Measurements from ENCODE around the gene ERF.

Gene ERF

DNA sequence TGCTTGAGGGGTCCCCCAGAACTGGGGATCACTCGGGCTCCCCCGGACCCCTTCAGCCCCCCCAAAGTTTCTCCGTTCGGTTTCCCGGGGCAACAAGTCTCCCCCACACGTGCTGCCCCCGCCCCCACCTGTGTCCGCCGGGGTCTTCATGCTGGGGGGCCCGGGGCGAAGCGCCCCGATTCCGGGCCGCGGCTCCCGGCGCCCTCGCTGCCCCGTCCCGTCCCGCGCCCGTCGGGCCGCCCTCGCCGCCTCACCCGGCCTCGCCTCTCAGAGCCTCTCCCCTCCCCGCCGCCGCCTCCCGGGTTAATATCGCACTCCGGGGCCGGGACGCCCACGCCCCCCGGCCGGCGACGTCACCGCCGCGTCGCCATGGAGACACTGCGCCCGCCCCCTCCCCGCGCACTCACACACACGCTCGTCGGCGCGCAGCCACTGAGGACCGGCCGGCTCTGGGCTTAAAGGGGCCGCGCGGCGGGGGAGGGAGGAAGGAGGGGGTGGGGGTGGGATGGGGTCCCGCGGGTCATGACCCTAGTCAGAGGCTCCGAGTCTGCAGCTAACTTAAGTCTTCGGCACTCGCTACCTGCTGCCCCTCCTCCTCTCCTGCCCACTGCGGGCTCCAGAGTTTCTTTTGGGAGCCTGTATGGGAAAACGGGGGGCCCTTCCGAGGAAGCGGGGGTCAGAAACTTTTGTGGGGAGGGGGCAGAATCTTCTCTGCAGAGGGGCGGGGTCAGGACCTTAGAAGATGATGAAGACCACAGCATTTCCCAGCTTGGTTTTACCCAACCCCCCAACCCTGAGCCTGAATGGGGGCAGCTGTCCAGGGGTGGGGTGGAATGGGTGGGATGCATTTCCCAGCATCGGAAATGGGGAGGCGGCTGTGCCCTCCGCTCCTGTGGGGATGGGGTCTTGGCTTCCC lies at the start of gene ERF:
Gene ERF (minus strand): TSS at position 279 of the 916 bp plus-strand sequence. CDS start 129 bp downstream, at position 150.
- peak within 1 kb of the TSS; percentile 87 for H3K4me3 ChIP-seq (ENCODE audit: low read depth, low read length)

DNA sequence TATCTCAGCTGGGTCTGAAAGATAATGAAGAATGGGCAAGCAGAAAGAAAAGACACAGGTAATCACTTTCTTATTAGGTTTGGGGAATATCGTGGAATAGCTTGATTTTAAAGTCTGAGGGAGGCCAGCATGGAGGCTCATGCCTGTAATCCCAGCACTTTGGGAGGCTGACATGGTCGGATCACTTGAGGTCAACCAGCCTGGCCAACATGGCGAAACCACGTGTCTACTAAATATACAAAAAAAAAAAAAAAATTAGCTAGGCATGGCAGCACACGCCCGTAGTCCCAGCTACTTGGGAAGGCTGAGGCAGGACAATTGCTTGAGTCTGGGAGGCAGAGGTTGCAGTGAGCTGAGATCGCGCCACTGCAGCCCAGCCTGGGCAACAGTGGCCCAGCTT lies 48.9 kb upstream of the ERF start:
- H3K4me3 ChIP-seq (ENCODE audit: low read depth, low read length) = no peak overlapping the region

DNA sequence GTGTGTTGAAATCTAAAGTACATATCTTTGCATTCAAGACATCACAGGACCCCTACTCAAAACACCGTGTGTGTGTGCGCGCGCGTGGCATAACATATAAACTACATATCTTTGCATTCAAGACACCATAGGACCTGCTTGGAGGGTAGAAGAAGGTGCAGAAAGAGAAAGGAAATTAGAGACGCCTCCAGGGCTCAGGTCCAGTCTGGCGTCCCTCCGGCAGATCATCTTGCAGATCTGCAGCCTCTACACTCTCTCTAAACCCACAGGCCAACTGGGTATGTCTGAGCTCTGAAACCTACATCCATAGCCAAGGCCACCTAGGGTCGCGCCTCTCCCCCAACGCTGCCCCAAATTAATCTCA lies 48.2 kb upstream of the ERF start:
- H3K4me3 ChIP-seq (ENCODE audit: low read depth, low read length) = no peak overlapping the region

DNA sequence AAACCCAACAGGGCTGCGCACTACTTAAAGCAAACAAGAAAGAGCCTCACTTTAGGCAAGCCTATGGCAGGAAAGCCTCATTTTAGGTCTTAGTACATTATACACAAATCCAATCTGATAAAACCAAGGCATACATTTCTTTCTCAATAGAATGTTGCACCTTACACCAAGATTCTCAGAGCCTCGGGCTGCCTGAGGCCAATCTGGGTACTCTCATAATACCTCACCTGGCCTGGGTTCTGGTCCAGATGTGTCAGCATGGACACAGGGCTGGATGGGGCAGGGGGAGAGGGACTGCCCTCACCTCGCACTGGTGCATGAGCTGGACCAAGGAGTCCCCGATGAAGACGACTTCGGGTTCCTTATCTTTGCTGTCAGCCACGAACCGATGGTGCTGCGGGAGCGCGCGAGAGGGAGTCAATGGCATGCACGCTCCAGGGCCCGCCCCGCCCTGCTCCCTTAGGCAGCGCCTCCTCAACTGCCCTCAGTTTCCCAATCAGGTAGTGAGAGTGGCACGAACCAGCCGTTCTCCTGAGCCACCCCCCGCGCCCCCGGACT lies 46.8 kb upstream of the ERF start, which contains the start of gene PRR19:
Gene PRR19 (plus strand): TSS at position 487 of the 558 bp plus-strand sequence. CDS start 7,453 bp downstream, outside the sequence.
- H3K4me3 ChIP-seq (ENCODE audit: low read depth, low read length) = peak within 1 kb of the TSS; percentile 83

DNA sequence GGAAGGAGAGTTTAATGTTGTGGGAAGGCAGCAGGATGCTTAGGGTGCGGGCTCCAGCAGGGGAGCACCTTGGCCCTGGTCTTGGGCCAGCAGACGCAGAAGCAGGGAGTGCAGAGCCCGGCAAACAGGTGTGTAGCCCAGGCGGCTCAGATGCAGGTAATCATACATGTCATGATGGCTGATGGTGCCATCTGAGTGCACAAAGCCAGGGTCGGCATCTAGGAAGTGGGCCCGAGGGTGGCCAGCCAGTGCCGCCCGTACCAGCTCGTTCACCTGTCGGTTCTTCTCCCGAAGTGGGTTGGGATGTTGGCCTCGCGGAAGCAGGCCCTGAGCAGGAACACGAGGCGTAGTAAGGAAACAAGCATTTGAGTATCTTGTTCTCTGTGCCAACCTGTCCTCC lies 42.1 kb upstream of the ERF start:
- H3K4me3 ChIP-seq (ENCODE audit: low read depth, low read length) = no peak overlapping the region

DNA sequence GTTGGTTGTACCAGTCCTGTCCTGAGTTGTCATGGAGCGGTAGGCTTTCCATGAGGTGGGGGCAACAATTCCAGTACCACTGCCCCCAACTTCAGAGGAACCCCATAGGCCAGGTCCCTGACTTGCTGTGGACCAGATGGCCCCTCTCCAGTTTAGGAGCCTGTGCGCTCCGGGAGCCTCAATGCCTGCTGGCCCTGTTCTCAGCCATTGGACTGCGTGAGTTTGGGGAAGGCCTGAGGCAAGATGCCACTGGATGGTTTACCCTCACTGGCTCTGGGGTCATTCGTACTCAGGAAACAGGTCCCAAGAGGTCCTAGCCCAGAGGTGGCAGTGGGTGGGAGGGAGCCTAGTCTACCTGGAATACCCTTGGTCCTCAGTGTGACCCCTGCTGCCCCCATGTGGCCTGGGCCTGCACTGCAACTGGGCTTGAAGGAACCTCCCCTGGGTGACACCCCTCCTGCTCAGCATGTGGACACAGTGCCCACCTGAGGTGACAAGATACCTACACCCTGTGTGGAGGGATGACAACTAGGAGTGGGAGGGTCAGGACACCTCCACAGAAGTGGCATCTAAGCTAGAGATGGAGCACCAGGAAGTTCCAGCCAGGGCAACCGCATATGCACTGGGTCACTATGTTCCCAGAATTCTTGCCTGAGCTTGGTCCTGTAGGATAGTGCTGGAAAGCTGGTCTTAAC lies 41.0 kb upstream of the ERF start:
- no peak overlapping the region for H3K4me3 ChIP-seq (ENCODE audit: low read depth, low read length)

DNA sequence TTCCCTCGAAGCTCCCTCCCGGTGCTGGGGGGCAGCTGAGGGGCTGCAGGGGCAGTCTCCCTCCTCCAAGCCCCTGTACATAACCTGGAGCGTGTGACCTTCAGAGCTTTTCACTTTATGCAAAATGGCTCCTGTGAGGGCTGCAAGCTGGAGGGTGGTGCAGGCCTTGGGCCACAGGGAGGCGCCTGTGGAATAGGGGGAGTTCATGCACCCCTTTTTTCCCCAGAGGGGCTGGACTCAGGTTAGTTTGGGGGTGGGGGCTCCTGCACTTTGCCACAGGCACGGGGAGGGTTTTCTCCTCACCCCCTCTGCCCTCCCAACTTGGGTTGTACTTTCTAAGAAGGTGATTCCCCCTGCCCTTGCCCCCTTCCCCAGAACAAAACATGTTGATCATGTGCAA lies 40.4 kb upstream of the ERF start:
- no peak overlapping the region for H3K4me3 ChIP-seq (ENCODE audit: low read depth, low read length)

DNA sequence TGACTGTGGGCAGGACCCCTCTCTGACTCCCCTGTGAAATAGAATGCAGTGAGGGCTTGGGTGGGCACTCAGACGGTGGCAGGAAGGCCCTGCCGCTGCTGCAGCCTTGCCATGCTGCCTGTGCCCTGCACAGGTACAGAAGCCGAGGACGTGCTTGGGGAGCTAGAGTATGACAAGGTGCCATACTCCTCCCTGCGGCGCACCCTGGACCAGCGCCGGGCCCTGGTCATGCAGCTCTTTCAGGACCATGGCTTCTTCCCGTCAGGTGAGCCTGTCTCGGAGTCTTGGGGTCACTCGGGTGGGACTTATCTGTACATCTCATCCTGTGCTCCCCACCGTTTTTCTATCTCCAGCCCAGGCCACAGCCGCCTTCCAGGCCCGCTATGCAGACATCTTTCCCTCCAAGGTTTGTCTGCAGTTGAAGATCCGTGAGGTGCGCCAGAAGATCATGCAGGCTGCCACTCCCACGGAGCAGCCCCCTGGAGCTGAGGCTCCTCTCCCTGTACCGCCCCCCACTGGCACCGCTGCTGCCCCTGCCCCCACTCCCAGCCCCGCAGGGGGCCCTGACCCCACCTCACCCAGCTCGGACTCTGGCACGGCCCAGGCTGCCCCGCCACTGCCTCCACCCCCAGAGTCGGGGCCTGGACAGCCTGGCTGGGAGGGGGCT lies 39.7 kb upstream of the ERF start:
- no peak overlapping the region for H3K4me3 ChIP-seq (ENCODE audit: low read depth, low read length)

DNA sequence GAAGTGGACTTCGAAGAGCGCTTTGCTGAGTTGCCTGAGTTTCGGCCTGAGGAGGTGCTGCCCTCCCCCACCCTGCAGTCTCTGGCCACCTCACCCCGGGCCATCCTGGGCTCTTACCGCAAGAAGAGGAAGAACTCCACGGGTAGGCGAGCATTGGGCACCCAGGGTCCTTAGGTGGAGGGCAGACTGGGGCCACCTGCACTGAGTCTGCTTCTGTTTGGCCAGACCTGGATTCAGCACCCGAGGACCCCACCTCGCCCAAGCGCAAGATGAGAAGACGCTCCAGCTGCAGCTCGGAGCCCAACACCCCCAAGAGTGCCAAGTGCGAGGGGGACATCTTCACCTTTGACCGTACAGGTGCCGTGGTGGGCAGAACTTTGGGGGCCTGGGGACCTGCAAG lies 39.0 kb upstream of the ERF start:
- H3K4me3 ChIP-seq (ENCODE audit: low read depth, low read length) = no peak overlapping the region

DNA sequence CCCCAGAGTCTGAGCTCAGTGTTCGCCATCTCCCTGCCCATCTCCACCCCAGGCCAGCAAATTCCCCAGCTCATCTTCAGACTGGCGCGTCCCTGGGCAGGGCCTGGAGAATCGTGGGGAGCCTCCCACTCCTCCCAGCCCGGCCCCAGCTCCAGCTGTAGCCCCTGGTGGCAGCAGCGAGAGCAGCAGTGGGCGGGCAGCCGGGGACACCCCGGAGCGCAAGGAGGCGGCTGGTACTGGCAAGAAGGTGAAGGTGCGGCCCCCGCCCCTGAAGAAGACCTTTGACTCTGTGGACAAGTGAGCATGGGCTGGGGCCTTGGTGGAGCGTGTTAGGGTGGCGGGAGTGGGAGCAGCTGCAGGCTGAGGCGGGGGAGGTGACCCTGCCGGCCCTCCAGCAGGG lies 38.6 kb upstream of the ERF start:
- H3K4me3 ChIP-seq (ENCODE audit: low read depth, low read length) = no peak overlapping the region

DNA sequence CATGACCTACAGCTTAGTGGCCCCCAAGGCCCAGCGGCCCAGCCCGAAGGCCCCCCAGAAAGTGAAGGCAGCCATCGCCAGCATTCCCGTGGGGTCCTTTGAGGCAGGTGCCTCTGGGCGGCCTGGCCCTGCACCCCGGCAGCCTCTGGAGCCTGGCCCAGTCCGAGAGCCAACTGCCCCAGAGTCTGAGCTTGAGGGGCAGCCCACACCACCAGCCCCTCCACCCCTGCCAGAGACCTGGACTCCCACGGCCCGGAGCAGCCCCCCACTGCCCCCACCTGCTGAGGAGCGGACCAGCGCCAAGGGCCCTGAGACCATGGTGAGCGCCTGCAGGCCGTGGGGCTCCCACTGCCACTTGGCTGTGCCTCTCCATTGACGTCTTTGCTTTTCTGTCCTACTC lies 38.0 kb upstream of the ERF start:
- no peak overlapping the region for H3K4me3 ChIP-seq (ENCODE audit: low read depth, low read length)

DNA sequence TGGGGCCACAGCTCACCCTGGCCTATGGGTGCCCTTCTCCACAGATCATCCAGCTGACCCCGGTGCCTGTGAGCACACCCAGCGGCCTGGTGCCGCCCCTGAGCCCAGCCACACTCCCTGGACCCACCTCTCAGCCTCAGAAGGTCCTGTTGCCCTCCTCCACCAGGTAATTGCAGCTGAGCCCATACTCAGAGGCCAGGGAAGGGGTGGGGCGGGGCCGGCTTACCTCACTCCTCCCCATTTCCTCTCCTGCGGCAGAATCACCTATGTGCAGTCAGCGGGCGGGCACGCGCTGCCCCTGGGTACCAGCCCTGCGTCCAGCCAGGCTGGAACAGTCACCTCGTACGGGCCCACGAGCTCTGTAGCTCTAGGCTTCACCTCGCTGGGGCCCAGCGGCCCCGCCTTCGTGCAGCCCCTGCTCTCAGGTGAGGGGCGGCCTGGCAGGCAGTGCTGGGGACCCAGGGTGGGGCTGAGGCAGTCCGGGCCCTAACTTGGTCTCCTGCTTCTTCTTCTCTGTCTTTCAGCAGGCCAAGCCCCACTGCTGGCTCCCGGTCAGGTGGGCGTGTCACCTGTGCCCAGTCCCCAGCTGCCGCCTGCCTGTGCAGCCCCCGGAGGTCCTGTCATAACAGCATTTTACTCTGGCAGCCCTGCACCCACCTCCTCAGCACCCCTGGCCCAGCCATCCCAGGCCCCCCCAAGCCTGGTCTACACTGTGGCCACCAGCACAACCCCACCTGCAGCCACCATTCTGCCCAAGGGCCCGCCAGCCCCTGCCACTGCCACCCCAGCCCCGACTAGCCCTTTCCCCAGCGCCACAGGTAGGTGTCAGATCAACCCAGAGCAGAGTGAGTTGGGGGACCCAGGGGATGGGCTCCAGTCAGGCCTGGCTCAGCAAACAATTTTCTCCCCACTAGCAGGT lies 37.4 kb upstream of the ERF start:
- H3K4me3 ChIP-seq (ENCODE audit: low read depth, low read length) = no peak overlapping the region

DNA sequence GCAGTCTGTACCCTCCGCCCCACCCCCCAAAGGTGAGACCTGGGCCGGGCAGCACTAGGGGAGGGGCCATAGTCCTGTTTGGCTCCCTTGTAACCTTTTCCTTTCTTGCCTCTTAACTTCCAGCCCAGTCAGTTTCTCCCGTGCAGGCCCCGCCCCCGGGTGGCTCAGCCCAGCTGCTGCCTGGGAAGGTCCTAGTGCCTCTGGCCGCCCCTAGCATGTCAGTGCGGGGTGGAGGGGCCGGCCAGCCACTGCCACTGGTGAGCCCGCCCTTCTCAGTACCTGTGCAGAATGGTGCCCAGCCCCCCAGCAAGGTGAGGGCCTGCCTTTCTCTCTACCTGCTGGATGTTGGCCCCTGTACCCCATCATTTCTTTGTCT lies 36.5 kb upstream of the ERF start:
- no peak overlapping the region for H3K4me3 ChIP-seq (ENCODE audit: low read depth, low read length)

DNA sequence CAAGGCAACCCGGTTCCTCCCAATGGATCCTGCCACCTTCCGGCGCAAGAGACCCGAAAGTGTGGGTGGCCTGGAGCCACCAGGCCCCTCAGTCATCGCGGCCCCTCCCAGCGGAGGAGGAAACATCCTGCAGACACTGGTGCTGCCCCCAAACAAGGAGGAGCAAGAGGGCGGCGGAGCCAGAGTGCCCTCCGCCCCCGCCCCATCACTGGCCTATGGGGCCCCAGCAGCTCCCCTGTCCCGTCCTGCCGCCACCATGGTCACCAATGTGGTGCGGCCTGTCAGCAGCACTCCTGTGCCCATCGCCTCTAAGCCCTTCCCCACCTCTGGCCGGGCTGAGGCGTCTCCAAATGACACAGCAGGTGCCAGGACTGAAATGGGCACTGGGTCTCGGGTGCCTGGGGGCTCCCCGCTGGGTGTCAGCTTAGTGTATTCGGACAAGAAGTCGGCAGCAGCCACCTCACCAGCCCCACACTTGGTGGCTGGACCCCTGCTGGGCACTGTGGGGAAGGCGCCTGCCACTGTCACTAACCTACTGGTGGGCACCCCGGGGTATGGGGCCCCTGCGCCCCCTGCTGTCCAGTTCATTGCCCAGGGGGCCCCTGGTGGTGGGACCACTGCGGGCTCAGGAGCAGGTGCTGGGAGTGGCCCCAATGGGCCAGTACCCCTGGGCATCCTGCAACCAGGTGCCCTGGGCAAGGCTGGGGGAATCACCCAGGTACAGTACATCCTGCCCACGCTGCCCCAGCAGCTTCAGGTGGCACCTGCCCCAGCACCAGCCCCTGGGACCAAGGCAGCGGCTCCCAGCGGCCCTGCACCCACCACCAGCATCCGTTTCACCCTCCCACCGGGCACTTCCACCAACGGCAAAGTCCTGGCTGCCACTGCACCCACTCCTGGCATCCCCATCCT lies 35.9 kb upstream of the ERF start:
- H3K4me3 ChIP-seq (ENCODE audit: low read depth, low read length) = no peak overlapping the region

DNA sequence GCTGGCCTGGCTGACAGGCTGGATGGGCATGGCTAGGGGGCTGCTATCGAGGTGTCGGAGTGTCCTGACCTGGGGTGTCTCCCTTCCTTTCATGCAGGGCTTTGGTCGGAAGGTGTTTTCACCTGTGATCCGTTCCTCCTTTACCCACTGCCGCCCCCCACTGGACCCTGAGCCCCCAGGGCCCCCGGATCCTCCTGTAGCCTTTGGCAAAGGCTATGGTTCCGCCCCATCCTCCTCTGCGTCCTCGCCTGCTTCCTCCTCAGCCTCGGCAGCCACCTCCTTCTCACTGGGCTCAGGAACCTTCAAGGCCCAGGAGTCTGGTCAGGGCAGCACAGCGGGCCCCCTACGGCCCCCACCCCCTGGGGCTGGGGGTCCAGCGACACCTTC lies 35.2 kb upstream of the ERF start:
- no peak overlapping the region for H3K4me3 ChIP-seq (ENCODE audit: low read depth, low read length)

DNA sequence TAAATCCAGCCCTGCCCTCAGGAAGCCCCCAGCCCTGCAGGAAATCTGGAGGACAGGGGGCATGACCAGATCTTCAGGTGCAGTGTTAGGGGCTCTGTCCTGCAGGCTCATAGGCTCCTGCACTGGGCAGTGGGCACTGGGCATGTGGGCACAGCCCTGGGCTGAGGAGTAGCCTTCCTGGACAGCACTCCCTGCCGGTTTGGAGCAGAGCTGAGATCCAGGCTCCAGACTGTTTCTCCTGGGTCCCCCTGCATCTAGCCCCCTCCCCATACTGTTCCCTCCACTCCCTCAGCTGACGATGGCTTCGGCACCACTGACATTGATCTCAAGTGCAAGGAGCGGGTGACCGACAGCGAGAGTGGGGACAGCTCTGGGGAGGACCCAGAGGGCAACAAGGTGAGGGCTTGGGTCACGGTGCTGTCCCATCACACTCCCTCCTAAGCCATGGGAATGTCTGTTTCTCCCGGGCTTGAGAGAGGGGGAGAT lies 34.7 kb upstream of the ERF start:
- H3K4me3 ChIP-seq (ENCODE audit: low read depth, low read length) = no peak overlapping the region

DNA sequence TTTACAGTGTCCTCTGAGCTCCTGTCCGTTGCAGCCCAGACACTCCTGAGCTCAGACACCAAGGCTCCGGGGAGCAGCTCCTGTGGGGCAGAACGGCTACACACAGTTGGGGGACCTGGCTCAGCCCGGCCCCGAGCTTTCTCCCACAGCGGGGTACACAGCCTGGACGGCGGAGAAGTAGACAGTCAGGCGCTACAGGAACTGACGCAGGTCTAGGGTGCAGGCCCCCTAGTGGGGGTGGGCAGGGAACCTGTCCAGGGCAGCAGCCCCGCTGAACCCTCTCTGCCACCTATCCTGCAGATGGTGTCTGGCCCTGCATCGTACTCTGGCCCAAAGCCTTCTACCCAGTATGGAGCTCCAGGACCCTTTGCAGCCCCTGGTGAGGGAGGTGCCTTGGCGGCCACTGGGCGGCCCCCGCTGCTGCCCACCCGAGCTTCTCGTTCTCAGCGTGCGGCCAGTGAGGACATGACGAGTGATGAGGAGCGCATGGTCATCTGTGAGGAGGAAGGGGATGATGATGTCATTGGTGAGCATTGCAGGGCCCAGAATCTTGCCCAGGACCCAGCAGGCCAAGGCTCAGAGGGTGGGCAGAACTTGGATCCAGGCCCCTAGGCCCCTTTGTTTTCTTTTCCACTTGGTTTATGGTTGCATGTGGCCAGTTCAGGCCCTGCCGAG lies 34.1 kb upstream of the ERF start:
- no peak overlapping the region for H3K4me3 ChIP-seq (ENCODE audit: low read depth, low read length)

DNA sequence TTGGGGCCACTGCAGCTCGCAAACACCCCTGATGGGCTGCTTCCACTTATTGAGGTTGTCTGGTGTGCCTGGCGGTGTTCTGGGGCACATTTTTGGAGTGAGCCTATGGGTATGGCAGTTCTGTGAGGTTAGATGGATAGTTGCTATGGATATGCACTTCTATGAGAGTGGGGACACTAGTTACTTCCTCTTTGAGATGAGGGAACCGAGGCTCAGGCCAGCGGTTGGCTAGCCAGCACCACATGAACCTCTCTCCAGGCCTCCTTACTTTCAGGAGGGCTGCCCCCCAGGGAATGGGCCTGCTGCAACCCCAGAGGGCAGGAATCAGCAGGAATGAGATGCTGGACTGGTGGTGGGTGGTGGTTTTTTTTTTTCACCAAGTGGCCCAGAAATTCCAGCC lies 33.5 kb upstream of the ERF start:
- no peak overlapping the region for H3K4me3 ChIP-seq (ENCODE audit: low read depth, low read length)

DNA sequence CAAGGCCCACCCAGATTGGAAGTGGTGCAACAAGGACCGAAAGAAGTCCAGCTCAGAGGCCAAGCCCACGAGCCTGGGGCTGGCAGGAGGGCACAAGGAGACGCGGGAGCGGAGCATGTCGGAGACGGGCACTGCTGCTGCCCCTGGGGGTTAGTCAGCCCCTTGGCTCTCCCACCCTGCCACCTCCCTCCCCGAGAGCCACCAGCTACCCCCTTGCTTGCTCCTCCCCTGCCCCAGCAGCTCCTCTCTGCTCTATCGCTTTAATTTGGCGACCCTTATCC lies 32.8 kb upstream of the ERF start:
- no peak overlapping the region for H3K4me3 ChIP-seq (ENCODE audit: low read depth, low read length)
